ENCODE measurements around the gene KAT14.

GRCh38 chr20:18091623-18092022 lies 46.0 kb upstream of the KAT14 start:
- TF ChIP-seq PATZ1 (CRISPR knock-in tag; IDR thresholded peaks at IDR 0.05; ENCODE audit: borderline replicate concordance), result no peak
- TF ChIP-seq OSR1 (CRISPR knock-in tag; IDR thresholded peaks at IDR 0.05), result no peak
- TF ChIP-seq CSRNP3 (CRISPR knock-in tag; IDR thresholded peaks at IDR 0.05), result no peak
- TF ChIP-seq RARB (CRISPR knock-in tag; IDR thresholded peaks at IDR 0.05), result no peak
- TF ChIP-seq ZFP3 (CRISPR knock-in tag; IDR thresholded peaks at IDR 0.05), result no peak
- TF ChIP-seq ARNTL (CRISPR knock-in tag; IDR thresholded peaks at IDR 0.05; ENCODE audit: borderline replicate concordance, low read depth), result no peak
- TF ChIP-seq ZNF70 (CRISPR knock-in tag; IDR thresholded peaks at IDR 0.05), result no peak
- no peak for TF ChIP-seq BACH2 (CRISPR knock-in tag; IDR thresholded peaks at IDR 0.05; ENCODE audit: borderline replicate concordance)
- TF ChIP-seq ZC3H10 (CRISPR knock-in tag; IDR thresholded peaks at IDR 0.05), result no peak
- no peak for TF ChIP-seq PPARA (CRISPR knock-in tag; IDR thresholded peaks at IDR 0.05; ENCODE audit: borderline replicate concordance)
- TF ChIP-seq ZFP30 (CRISPR knock-in tag; IDR thresholded peaks at IDR 0.05), result no peak
- TF ChIP-seq ZNF8 (CRISPR knock-in tag; IDR thresholded peaks at IDR 0.05), result no peak
